H1 (cell line): Measurements from ENCODE around the gene PPP1R1B. TPM values are rescaled to one million over a fixed set of nuclear protein-coding genes. Genes with fewer than 3 reads are reported as not detected.

Experiments
- CTCF ChIA-PET: fragments of 300-600 bp; sonication (Branson Sonifier 250); formaldehyde crosslinking; loops from one replicate; lab custom pipeline; 2021; ENCODE audit not compliant: partially characterized antibody; lab: Charles Lee
- POLR2A ChIA-PET: fragments of 300-600 bp; sonication (Branson Sonifier 250); formaldehyde crosslinking; loops from one replicate; lab custom pipeline; 2021; ENCODE audit warnings: inconsistent platforms; ENCODE audit not compliant: partially characterized antibody; lab: Charles Lee
- DNase-seq, 2 experiments: peaks; one replicate each; pipeline versions ENCODE4 v3.0.0 to v3.0.0-alpha.2; 2010 to 2022; ENCODE audit warnings: low spot score in 2 of 2, low read depth in 1 of 2, mixed read lengths in 1 of 2
- FAIRE-seq: peaks from 2 replicates; lab custom pipeline; 2011; peaks lifted over from hg19 to GRCh38; lab: Jason Lieb, UNC
- H2AFZ ChIP-seq: 2 replicates; pipeline ENCODE4 v1.8.1; 2012; ENCODE audit warnings: low read length, inconsistent platforms
- H2AK5ac ChIP-seq: 2 replicates; pipeline ENCODE4 v1.6.1; 2013; ENCODE audit warnings: low read depth, low read length
- H2BK120ac ChIP-seq: replicated peaks from 2 replicates; pipeline ENCODE3; 2013; ENCODE audit warnings: low read depth, low read length, inconsistent platforms
- H2BK12ac ChIP-seq: 2 replicates; pipeline ENCODE4 v1.6.1; 2013; ENCODE audit warnings: low read depth, low read length
- H2BK15ac ChIP-seq: 2 replicates; pipeline ENCODE4 v1.6.1; 2013; ENCODE audit warnings: low read length
- H2BK20ac ChIP-seq: 2 replicates; pipeline ENCODE4 v1.6.1; 2013; ENCODE audit warnings: low read length
- H2BK5ac ChIP-seq: 2 replicates; pipeline ENCODE4 v1.6.1; 2013; ENCODE audit warnings: low read depth, low read length
- H3K14ac ChIP-seq: 2 replicates; pipeline ENCODE4 v1.6.1; 2013; ENCODE audit warnings: inconsistent platforms; ENCODE audit not compliant: insufficient read length
- H3K18ac ChIP-seq: 2 replicates; pipeline ENCODE4 v1.6.1; 2013; ENCODE audit warnings: low read length; ENCODE audit errors: extremely low read depth
- H3K23ac ChIP-seq: 2 replicates; pipeline ENCODE4 v1.6.1; 2013; ENCODE audit warnings: inconsistent platforms; ENCODE audit not compliant: insufficient read length
- H3K23me2 ChIP-seq: 2 replicates; pipeline ENCODE4 v1.6.1; 2013; ENCODE audit warnings: low read depth, low read length
- H3K27ac ChIP-seq: 2 replicates; pipeline ENCODE4 v1.6.1; 2011; ENCODE audit warnings: low read depth, low read length, inconsistent platforms
- H3K27me3 ChIP-seq, 4 experiments: replicated peaks in 1 of 4; 1 replicate in 1 of 4; 2 replicates in 3 of 4; pipeline versions ENCODE4 v1.6.1 to v1.8.1; 2011 to 2013; ENCODE audit warnings: low read length in 3 of 4, mild to moderate bottlenecking in 3 of 4, inconsistent platforms in 2 of 4, mixed read lengths in 2 of 4, moderate library complexity in 1 of 4; ENCODE audit not compliant: control insufficient read depth in 3 of 4, insufficient read depth in 3 of 4; ENCODE audit errors: extremely low read depth in 1 of 4
- H3K36me3 ChIP-seq, 4 experiments: 2 replicates each; pipeline versions ENCODE4 v1.6.1 to v1.8.1; 2011 to 2013; ENCODE audit warnings: mild to moderate bottlenecking in 4 of 4, low read length in 3 of 4, moderate library complexity in 2 of 4, control low read depth in 1 of 4, inconsistent platforms in 1 of 4; ENCODE audit not compliant: insufficient read depth in 4 of 4, control insufficient read depth in 2 of 4
- H3K4ac ChIP-seq: replicated peaks from 2 replicates; pipeline ENCODE3; 2013; ENCODE audit warnings: low read length, low read depth, mixed read lengths, inconsistent platforms; ENCODE audit not compliant: insufficient read length
- H3K4me1 ChIP-seq, 4 experiments: replicated peaks in 1 of 4; 1 replicate in 1 of 4; 2 replicates in 3 of 4; pipeline versions ENCODE4 v1.6.1 to v1.8.1; 2011 to 2013; ENCODE audit warnings: low read length in 3 of 4, inconsistent platforms in 2 of 4, mixed read lengths in 1 of 4; ENCODE audit not compliant: insufficient read depth in 4 of 4, control insufficient read depth in 3 of 4
- H3K4me2 ChIP-seq, 2 experiments: 2 replicates each; pipeline versions ENCODE4 v1.6.1 to v1.8.1; 2011 to 2013; ENCODE audit warnings: low read depth in 2 of 2, low read length in 2 of 2, control low read depth in 1 of 2, inconsistent platforms in 1 of 2, mild to moderate bottlenecking in 1 of 2; ENCODE audit not compliant: insufficient read depth in 1 of 2
- H3K4me3 ChIP-seq, 4 experiments: fragments of 200-600, 300-600 bp in 1 of 4; sonication (generic), shearing (Covaris generic), sonication (Bioruptor Twin) in 1 of 4; 2 replicates each; pipeline versions ENCODE4 v1.5.1 to v1.8.1; 2011 to 2016; ENCODE audit warnings: low read length in 4 of 4, low read depth in 3 of 4, control low read depth in 2 of 4, inconsistent platforms in 2 of 4, mild to moderate bottlenecking in 2 of 4, mixed read lengths in 1 of 4, moderate library complexity in 1 of 4; ENCODE audit not compliant: insufficient read depth in 2 of 4; ENCODE audit errors: extremely low read depth in 1 of 4
- H3K56ac ChIP-seq: replicated peaks from 2 replicates; pipeline ENCODE3; 2013; ENCODE audit warnings: low read depth, mild to moderate bottlenecking, mixed read lengths, low read length, inconsistent platforms; ENCODE audit not compliant: insufficient read length
- H3K79me1 ChIP-seq: 2 replicates; pipeline ENCODE4 v1.6.1; 2013; ENCODE audit warnings: low read depth, low read length, control low read depth
- H3K79me2 ChIP-seq, 2 experiments: 2 replicates each; pipeline versions ENCODE4 v1.6.1 to v1.8.1; 2012 to 2013; ENCODE audit warnings: low read length in 2 of 2, mild to moderate bottlenecking in 2 of 2, inconsistent platforms in 1 of 2; ENCODE audit not compliant: insufficient read depth in 2 of 2, control insufficient read depth in 1 of 2
- H3K9ac ChIP-seq, 4 experiments: replicated peaks in 1 of 4; 1 replicate in 1 of 4; 2 replicates in 3 of 4; pipeline versions ENCODE4 v1.6.1 to v1.8.1; 2011 to 2013; ENCODE audit warnings: low read depth in 3 of 4, low read length in 3 of 4, control low read depth in 2 of 4, mild to moderate bottlenecking in 2 of 4, moderate library complexity in 2 of 4, inconsistent platforms in 1 of 4; ENCODE audit errors: extremely low read depth in 1 of 4
- H3K9me3 ChIP-seq, 2 experiments: 2 replicates each; pipeline versions ENCODE4 v1.6.1 to v1.8.1; 2012 to 2013; ENCODE audit warnings: mild to moderate bottlenecking in 2 of 2, moderate library complexity in 2 of 2, control low read depth in 1 of 2, inconsistent platforms in 1 of 2, low read depth in 1 of 2, low read length in 1 of 2, mixed read lengths in 1 of 2; ENCODE audit not compliant: insufficient read depth in 2 of 2
- H4K20me1 ChIP-seq, 2 experiments: replicated peaks in 1 of 2; 2 replicates each; pipeline versions ENCODE3 to v1.8.1; 2011 to 2013; ENCODE audit warnings: inconsistent platforms in 2 of 2, low read length in 2 of 2, mild to moderate bottlenecking in 1 of 2; ENCODE audit not compliant: insufficient read depth in 2 of 2, control insufficient read depth in 1 of 2
- H4K5ac ChIP-seq: 2 replicates; pipeline ENCODE4 v1.6.1; 2013; ENCODE audit warnings: low read length, low read depth, mixed read lengths, inconsistent platforms; ENCODE audit not compliant: insufficient read length
- H4K8ac ChIP-seq: 2 replicates; pipeline ENCODE4 v1.8.0; 2013; ENCODE audit warnings: mild to moderate bottlenecking, moderate library complexity, low read length, inconsistent platforms; ENCODE audit not compliant: insufficient read depth; ENCODE audit errors: extremely low read depth
- H4K91ac ChIP-seq: replicated peaks from 2 replicates; pipeline ENCODE3; 2013; ENCODE audit warnings: low read length, mixed read lengths, inconsistent platforms; ENCODE audit not compliant: insufficient read length
- ASH2L ChIP-seq: fragments of 200-600, 300-600 bp; sonication (generic); IDR thresholded peaks from one replicate; pipeline ENCODE4 v1.7.1; 2017; ENCODE audit warnings: low read length
- BACH1 ChIP-seq: IDR thresholded peaks from 2 replicates; pipeline ENCODE4 v1.6.1; 2012; ENCODE audit warnings: low read length, improper control_type of control experiment
- HDAC2 ChIP-seq, 2 experiments: fragments of 300-600 bp in 1 of 2; sonication (generic) in 1 of 2; IDR thresholded peaks; 2 replicates each; pipeline ENCODE4 v1.6.1; 2011 to 2012; ENCODE audit warnings: low read depth in 2 of 2, low read length in 2 of 2, mild to moderate bottlenecking in 2 of 2, moderate library complexity in 2 of 2, borderline replicate concordance in 1 of 2, inconsistent platforms in 1 of 2
- KDM4A ChIP-seq: IDR thresholded peaks from one replicate; pipeline ENCODE4 v1.7.1; 2012; ENCODE audit warnings: low read depth, mild to moderate bottlenecking, moderate library complexity, low read length, inconsistent platforms; ENCODE audit not compliant: severe bottlenecking
- KDM5A ChIP-seq: fragments of 200-600 bp; IDR thresholded peaks from 2 replicates; pipeline ENCODE4 v1.7.1; 2012; ENCODE audit warnings: mild to moderate bottlenecking, low read length, inconsistent platforms, mixed read lengths
- PHF8 ChIP-seq: fragments of 200-600 bp; sonication (generic); conservative IDR thresholded peaks from 2 replicates; pipeline ENCODE4 v1.7.1; 2012; ENCODE audit warnings: low read depth, mild to moderate bottlenecking, inconsistent platforms, low read length, moderate library complexity
- RBBP5 ChIP-seq: IDR thresholded peaks from 2 replicates; pipeline ENCODE4 v1.7.1; 2012; ENCODE audit warnings: low read depth, mild to moderate bottlenecking, inconsistent platforms, low read length, moderate library complexity, borderline replicate concordance
- TEAD4 ChIP-seq: IDR thresholded peaks from 2 replicates; pipeline ENCODE4 v1.6.1; 2012; ENCODE audit warnings: low read depth, low read length, inconsistent platforms, mixed read lengths
- WGBS, 2 experiments: shearing (Covaris generic) in 1 of 2; methylation state at CpG; one replicate each; pipeline versions ENCODE4 v1.1.6 to v1.1.7; 2013 to 2015; ENCODE audit warnings: low lambda C conversion rate in 2 of 2, mixed read lengths in 2 of 2, inconsistent platforms in 1 of 2, low coverage in 1 of 2, missing lambda C conversion rate in 1 of 2; ENCODE audit not compliant: insufficient replicate concordance in 2 of 2, insufficient coverage in 1 of 2, insufficient read length in 1 of 2; ENCODE audit errors: extremely low coverage in 1 of 2, missing lambda C conversion rate in 1 of 2; 5-methylcytosine and 5-hydroxymethylcytosine counted together
- polyA plus RNA-seq, 7 experiments: library from polyadenylated mRNA; depleted of rRNA in 3 of 7; stranded (reverse) in 5 of 7; unstranded in 2 of 7; fragments of >200 nt in 5 of 7; fragments of 200-250 nt in 2 of 7; gene quantifications; 1 replicate in 5 of 7; 2 replicates in 1 of 7; 4 replicates in 1 of 7; pipeline versions ENCODE4 v1.2.1 to v1.2.3, GENCODE V29; 2011 to 2013; ENCODE audit warnings: missing spikeins in 2 of 7, mixed read lengths in 2 of 7
- total RNA-seq: library from RNA; stranded (reverse); fragmentation: NEBNext Ultra II Directional; extraction: Animal tissue kit (Norgen Biotek cat#: 25700); gene quantifications from 2 replicates; pipeline ENCODE4 v1.2.1, GENCODE V29; 2021
- TF ChIP-seq, protein P1 (sequence below): IDR thresholded peaks from 2 replicates; pipeline ENCODE4 v1.6.1; 2012; ENCODE audit warnings: inconsistent platforms

The PPP1R1B gene
- total and polyA plus RNA-seq, 2 of the 8 experiments (the other 6 are each of a cell fraction or from before 2014, with no cell fraction given): 10.7 to 22.3 TPM

DNA sequence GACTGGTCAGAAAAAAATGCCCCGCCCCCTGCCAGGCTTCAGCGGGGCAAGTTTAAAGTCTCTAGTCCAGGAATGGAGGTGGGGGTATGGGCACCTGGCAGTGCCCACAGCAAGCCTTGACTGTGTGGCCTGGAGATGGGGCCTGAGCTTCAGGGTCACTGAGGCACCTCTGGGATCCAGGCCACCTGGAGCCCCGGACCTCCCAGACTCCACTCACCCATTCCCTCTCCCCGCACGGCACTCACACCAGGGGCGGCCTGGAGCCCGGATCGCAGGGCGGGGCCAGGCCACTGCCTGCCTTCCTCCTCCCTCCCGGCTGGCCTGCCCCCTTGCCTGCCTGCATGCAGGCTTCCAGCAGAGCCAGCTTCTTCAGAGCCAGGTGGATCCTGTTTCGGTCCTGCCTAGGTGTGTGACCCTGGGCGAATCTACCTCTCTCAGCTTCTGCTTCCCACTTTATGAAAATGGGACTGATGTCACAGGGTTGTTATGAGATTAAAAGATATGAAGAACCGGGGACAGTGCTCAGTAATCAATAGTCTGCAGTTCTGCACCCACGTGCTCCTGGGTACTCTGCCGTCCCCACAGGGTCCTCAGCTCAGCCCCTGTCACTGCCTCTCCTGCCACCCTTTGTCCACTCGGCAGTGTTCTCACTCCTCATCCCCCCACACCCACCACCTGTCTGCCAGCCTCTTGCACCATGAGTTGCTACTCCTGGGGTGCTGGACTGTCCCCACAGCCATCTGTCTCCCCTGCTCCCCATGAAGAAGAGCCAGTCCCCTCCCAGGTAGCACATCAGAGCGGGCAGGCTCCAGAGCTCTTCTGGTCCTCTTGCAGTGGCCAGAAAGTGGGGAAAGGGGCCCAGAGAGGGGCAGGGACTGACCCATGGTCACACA is 37.2 kb downstream of the PPP1R1B start:
- H3K4me1 ChIP-seq: peaks cover 0 to 48% (median 43%) of the 10 kb centered on the region in 4 experiments; a peak in 6 of 7 replicates
- FAIRE-seq (no peak), DNase-seq (peak in 1 of 2 experiments; percentile 85)
- TF ChIP-seq PHF8 (no peak), KDM4A (peak; percentile 32), RBBP5 (0 out of 2 replicates have a peak, but pooled peaks have one; percentile 49), BACH1 (no peak), HDAC2 (IDR thresholded peaks at IDR 0.05; ENCODE audit: borderline replicate concordance in 1 of 2, low read depth in 2 of 2, low read length in 2 of 2) (no peak), ASH2L (peak; percentile 19), KDM5A (no peak), TEAD4 (no peak)
- TF ChIP-seq, protein P1, sequence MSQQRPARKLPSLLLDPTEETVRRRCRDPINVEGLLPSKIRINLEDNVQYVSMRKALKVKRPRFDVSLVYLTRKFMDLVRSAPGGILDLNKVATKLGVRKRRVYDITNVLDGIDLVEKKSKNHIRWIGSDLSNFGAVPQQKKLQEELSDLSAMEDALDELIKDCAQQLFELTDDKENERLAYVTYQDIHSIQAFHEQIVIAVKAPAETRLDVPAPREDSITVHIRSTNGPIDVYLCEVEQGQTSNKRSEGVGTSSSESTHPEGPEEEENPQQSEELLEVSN: no peak

More for the DNA sequence above, 37.2 kb downstream of the PPP1R1B start:
- WGBS, 2 experiments: 16% methylated on average over 17 of the region's 17 CpGs; no CpG with 5 or more reads in 1 of the 2 experiments
- peak overlapping the region; percentile 89 for H3K4ac ChIP-seq
- peaks cover 0 to 13% (median 4%) of the 10 kb centered on the region in 4 experiments; a peak in 4 of 7 replicates for H3K27me3 ChIP-seq
- POLR2A ChIA-PET: interaction anchor here (0.6 to 32.5 kb wide), 8 partner anchors 10 to 771 kb away, joined by 3 to 708 read pairs (median 4); partner anchors contain the start of genes ERBB2, PGAP3, PPP1R1B and STARD3
- H3K36me3 ChIP-seq: peaks cover 0 to 9% (median 2%) of the 10 kb centered on the region in 4 experiments; a peak in 3 of 8 replicates
- peak overlapping the region; percentile 92 for H4K91ac ChIP-seq
- no peaks in the 10 kb centered on the region for H4K20me1 ChIP-seq
- H3K9me3 ChIP-seq: no peaks in the 10 kb centered on the region
- H3K14ac ChIP-seq: no peak overlapping the region
- H2AFZ ChIP-seq: no peak overlapping the region
- peak overlapping the region; percentile 79; the same call in 1 of the 2 replicates for H2BK5ac ChIP-seq
- peak overlapping the region; percentile 26; the same call in 1 of the 2 replicates for H3K27ac ChIP-seq
- no peak overlapping the region for H2BK120ac ChIP-seq
- H2BK20ac ChIP-seq: peak overlapping the region; percentile 80
- no peaks in the 10 kb centered on the region for H3K79me2 ChIP-seq
- CTCF ChIA-PET: interaction anchor here (0.6 to 52.4 kb wide), 13 partner anchors 8 to 786 kb away, joined by 3 to 1885 read pairs (median 4); partner anchors contain the start of genes ERBB2, PGAP3, PPP1R1B and STARD3
- no peak overlapping the region for H3K23ac ChIP-seq
- peak overlapping the region in 1 of 4 experiments; percentile 2; a peak in 2 of 7 replicates for H3K9ac ChIP-seq
- H4K5ac ChIP-seq: no peak overlapping the region
- no peak overlapping the region; the same call in 1 of the 2 replicates for H4K8ac ChIP-seq
- H3K4me3 ChIP-seq: peak overlapping the region in 1 of 4 experiments; percentile 50; a peak in 2 of 8 replicates
- H2BK12ac ChIP-seq: peak overlapping the region; percentile 21; the same call in 1 of the 2 replicates
- H3K4me2 ChIP-seq: peak overlapping the region; percentile 54 to 67
- peak overlapping the region; percentile 55; the same call in 1 of the 2 replicates for H2BK15ac ChIP-seq
- no peak overlapping the region for H3K56ac ChIP-seq
- peaks cover 11% of the 10 kb centered on the region; the same call in 1 of the 2 replicates for H3K23me2 ChIP-seq
- H3K18ac ChIP-seq: peak overlapping the region; percentile 98
- H2AK5ac ChIP-seq: peak overlapping the region; percentile 32; the same call in 1 of the 2 replicates
- H3K79me1 ChIP-seq: no peaks in the 10 kb centered on the region
